HG02610 (cell line): ENCODE measurements around the gene ZFAND2A.
"Not testable (repeated sequence)": the region's sequence is repeated elsewhere in the genome, so short reads cannot be mapped to it uniquely, and the experiment has no call there.

ENCODE experiments used
- ATAC-seq: cut with Tn5 transposase; IDR thresholded peaks from one replicate; pipeline ENCODE4 v1.9.1; 2021; ENCODE audit warnings: mild to moderate bottlenecking, moderate library complexity; ENCODE audit not compliant: unreplicated experiment

The ZFAND2A gene

DNA sequence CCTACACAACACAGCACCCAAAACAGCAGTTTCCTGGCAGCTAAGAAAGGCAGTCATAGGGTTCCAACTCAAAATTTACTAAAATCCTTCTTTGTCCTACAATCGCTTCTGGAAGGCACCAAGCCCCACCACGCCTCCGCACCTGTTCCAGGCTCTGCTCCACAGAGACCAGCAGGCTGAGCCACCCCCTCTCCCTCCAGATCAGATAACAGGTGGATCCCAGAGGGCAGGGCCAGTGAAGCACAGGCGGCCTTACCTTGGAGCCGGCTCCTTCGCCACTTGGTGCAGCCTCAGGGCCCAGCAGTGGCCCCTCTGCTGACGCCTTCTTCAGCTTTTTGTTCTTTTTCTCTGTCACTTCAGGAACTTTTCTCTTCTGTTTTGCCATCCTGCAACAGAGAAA lies 33.0 kb downstream of the ZFAND2A start:
- ATAC-seq, result no peak

DNA sequence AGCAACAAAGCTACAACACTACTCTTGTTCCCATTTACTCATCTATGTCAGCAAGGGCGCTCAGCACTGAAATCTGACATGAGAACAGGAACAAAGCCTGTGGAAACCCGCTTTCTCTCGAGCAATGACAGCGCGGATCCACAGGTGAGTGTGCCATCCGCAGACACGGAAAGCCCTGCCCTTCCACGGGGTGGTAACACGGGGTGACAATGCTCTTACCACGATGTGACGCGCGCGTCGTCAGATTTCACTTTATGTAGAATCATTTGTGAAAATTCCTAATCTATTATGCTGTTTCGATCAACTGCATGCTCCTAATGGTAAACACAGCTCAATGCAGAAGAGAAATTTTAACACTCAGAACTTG lies 34.4 kb downstream of the ZFAND2A start:
- ATAC-seq, result no peak

DNA sequence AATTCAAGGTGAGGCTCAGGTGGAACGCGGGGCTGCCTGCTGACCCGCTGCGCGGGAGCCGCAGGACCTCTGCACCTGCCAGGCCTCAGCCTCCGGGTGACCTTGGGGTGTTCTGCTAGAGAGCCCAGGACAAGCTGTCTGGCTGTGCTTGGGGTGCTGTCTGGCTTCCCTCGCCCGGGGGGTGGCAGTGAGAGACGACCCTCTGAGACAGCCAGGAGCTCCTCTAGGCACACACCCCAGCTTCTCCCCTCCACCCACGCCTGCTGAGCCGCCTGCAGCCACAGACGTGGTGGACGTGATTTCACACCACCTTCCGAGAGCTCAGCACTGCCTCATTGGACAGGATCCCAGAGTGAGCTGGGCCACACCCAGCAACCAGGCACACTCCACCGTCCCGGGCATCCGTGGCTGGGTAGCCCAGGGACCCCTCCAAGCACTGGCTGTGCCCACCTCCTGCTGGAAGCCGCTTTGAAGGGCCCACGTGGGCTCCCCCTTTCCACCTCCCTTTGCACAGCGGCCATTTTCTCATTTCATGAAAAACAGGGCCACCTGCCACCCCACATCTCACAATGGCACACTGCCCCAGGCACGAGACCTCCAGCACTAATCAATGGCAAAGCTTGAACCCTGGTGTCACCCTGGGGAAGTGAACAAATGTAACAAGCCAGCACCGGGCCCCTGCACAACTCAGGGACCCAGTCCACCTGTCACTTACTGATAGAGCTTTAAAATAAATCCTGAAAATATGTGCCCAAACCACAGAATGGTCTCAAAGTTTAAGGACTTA lies 35.0 kb downstream of the ZFAND2A start:
- no peak for ATAC-seq

DNA sequence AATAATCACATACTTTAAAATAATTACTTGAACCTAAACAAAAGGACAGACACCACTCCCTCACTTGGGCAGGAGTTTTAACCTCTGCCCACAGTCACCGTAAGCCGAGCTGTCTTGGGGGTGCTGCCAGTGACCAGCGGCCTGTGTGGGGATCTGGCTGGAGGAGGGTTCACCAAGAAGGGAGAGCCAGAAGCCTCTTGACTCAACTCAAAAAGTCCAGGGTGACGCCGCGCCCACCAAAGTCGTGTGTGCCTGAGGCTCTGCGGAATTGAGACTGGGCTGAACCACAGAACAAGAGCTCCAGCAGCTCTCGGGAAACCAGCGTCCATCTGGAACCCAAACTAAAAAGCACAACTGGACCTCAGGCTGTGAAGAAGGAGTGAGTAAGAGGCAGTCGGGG lies 35.8 kb downstream of the ZFAND2A start:
- no peak for ATAC-seq

DNA sequence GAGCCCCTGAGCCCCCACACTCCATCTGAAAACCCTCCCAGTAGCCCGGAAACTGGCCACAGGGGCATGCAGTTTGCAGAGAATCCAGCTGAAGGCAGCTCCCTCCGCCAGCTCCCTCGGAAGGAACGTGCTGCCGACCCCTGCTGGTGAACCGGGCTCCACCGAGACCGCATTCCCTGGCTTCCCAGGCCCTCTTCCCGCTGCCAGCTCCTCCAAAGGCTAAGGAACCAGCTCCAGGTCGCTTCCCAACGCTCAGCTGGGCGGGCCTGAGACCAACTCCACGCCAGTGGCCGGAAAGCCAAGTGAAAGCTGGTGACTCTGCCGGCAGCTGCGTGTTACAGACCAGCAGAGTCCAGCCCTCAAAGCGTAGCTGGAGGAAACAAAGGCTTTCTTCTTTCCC lies 36.3 kb downstream of the ZFAND2A start:
- no peak for ATAC-seq

DNA sequence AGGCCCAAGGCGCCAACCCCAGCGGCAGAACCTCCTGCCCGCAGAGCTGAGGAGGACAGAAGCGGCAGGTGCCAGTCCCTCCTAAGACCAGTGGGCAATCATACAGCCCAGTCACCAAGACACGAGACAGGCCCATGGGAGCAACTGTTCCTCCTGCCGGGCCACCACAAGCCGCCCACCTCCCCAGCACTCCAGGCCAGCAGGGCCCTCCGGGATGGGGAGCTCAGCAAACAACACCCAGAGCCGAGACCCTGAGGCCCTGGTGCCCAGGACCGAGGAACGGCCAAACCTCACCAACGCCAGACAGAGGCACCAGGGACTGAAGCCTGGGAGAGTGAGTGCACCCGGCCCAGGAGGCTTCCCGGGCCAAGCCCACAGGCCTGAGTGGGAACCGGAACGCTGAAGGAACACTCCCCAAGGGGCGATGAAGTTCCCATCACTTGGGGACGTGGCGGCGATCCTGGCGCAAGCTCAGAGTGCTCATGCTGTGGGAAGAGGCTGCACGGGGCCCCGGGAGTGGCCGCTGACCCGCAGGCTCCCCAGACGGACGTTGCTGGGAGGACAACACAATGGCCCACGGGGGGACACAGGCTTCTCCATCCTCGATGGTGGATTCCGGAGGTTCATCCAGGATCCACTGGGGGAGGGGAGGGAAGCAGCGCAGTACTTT lies 37.0 kb downstream of the ZFAND2A start:
- ATAC-seq, result no peak

DNA sequence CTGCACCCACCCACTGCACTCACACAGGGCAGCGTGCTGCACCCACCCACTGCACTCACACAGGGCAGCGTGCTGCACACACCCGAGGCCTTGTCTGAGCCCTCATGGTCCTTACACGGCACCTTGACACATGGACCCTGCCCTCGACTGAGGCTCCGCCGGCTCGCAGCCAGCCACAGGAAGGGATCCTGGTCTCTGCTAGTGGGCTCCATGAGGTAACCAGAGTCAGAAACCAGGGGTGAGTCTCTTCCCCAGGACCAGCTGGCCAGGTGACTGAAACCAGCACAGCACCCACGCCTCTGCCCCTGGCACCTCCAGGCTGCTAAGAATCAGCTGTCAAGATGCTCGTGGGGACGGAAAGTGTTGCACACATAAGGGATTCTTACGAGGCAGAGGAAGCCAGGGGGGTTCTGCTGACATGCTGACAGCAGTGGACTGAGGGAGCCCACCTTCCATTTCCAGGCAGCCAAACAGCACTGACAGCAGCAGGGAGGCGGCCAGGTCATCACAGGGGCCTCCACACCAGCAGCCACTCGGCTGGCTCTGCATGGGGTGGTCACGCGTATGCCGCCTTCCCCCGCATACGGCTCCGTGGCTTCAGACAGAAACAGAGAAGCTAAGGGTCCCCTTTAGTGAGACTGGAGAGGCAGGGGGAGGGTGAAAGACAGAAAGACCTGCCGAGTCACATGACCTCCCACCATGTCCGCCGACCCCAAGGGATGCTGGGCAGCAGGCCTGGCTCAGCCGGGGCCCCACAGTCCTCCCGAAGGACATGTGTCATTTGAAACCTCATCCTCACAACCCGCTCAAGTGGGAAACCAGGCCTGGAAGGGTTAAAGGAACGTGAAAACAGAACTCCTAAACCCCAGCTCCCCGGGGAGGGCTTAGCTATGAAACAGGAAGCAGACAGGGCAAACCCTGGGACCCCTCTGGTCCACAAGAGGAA lies 37.8 kb downstream of the ZFAND2A start:
- ATAC-seq, result no peak

DNA sequence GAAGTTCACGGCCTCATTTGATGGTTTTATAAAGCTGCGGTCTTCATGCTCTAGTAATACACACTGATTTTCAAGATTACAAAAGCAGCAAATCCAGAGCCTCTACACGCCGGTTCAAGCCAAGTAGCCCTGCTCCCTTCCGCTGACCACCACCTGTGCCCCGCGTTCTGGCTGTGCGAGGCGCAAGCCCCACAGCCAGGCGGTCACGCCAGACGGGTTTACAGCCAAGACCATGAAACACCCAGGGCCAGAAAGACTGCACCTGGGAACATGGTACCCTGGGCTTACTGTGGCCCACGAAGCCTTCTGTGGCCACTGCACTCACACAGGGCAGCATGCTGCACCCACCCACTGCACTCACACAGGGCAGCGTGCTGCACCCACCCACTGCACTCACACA lies 38.5 kb downstream of the ZFAND2A start:
- no peak for ATAC-seq

DNA sequence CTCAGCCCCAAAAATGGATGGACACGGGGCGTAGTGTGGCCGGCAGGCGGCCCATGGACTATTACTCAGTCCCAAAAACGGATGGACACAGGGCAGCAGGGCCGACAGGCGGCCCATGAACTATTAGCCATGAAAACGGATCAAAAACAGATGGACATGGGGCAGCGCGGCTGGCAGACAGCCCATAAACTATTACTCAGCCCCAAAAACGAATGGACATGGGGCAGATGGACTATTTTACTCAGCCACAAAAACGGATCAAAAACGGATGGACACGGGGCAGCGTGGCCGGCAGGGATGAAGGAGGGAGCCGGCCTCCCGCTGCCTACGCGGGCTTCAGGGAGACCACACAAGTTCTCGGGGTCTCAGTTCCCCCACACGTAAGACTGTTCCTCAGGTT lies 39.2 kb downstream of the ZFAND2A start:
- no peak for ATAC-seq

DNA sequence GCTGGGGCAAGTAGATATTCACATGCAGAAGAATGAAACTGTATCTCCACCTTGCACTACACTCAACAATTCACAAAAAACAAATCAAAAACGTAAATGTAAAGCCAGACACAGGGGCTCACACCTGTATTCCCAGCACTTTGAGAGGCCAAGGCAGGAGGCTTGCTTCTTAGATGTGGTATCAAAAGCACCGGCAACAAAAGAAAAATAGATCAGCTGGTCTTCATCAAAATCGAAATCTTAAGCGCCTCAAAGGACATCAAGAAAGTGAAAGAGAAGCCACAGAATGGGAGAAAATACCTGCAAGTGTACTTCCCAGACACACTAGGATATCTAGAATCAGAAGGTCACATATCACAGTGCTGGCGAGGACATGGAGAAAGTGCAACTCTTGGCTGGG lies 40.8 kb downstream of the ZFAND2A start:
- ATAC-seq, result no peak

DNA sequence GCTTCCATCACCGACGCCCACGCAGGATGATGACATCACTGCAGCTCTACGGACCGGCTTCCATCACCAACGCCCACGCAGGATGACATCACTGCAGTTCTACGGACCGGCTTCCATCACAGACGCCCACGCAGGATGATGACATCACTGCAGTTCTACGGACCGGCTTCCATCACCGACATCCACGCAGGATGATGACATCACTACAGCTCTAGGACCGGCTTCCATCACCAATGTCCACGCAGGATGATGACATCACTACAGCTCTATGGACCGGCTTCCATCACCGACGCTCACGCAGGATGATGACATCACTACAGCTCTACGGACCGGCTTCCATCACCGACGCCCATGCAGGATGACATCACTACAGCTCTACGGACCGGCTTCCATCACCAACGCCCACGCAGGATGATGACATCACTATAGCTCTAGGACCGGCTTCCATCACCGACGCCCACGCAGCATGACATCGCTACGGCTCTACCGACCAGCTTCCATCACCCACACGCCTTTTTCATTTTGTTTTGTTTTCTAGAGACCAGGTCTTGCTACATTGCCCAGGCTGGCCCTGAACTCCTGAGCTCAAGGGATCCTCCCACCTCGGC lies 42.6 kb downstream of the ZFAND2A start:
- ATAC-seq, result no peak

DNA sequence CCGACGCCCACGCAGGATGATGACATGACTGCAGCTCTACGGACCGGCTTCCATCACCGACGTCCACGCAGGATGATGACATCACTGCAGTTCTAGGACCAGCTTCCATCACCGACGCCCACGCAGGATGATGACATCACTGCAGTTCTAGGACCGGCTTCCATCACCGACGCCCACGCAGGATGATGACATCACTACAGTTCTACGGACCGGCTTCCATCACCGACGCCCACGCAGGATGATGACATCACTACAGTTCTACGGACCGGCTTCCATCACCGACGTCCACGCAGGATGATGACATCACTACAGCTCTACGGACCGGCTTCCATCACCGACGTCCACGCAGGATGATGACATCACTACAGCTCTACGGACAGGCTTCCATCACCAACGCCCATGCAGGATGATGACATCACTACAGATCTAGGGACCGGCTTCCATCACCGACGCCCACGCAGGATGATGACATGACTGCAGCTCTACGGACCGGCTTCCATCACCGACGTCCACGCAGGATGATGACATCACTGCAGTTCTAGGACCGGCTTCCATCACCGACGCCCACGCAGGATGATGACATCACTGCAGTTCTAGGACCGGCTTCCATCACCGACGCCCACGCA lies 43.5 kb downstream of the ZFAND2A start:
- ATAC-seq, result not testable (repeated sequence)

DNA sequence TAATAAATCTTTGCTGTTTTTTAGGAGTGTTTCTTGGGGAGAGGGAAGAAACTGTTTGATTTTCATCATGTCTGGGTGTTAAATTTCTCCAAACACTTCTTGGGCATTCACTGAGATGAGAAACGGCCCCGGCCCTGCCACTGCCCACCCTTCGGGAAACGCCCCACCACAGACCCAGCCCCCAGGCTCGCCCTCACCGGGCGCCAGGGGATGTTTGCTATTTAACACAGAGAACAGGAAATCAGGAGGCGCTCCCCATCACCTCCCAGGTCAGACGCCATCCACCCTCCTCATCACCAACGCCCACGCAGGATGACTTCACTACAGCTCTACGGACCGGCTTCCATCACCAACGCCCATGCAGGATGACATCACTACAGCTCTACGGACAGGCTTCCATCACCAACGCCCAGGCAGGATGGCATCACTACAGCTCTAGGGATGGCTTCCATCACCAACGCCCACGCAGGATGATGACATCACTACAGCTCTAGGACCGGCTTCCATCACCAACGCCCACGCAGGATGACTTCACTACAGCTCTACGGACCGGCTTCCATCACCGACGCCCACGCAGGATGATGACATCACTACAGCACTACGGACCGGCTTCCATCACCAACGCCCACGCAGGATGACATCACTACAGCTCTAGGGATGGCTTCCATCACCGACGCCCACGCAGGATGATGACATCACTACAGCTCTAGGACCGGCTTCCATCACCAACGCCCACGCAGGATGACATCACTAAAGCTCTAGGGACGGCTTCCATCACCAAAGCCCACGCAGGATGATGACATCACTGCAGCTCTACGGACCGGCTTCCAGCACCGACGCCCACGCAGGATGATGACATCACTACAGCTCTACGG lies 44.6 kb downstream of the ZFAND2A start:
- ATAC-seq, result not testable (repeated sequence)

DNA sequence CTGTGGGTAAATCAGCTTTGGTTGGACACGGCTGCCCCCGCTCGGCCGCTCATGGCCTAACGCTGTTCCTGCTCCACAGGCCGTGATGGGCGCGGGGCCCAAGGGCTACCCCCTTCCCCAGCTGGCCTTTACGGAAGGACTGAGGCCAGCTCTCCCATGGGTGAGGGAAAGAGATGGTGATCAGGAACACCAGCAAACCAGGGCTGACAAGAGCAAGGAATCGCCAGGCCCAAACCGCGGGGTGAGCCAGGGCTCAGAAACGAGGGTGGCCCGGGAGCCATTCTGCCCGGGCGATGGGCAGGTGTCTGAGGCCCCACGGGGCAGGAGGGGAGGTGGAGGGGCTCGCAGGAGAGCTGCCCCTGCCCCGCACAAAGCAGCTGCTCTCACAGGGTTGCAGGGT lies 45.5 kb downstream of the ZFAND2A start:
- ATAC-seq, result no peak

DNA sequence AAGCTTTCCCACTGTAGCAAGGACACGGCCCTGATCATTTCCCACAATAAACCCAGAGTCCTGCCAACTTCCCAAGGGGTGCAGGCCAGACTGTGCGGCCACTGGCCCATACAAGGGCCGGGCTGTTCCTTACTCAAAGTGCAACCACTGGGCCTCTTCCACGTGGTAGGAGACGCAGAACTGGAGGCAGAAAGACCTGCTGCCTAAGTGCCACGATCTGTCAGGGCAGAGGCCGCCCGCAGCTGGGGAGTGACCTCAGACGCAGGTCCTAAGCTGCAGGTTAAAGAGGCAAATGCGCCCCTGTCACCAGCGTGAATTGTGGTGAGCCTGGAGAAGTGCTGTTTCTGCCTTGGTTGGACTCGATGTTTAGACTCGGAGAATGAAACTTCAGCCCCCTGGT lies 45.9 kb downstream of the ZFAND2A start:
- ATAC-seq, result no peak

DNA sequence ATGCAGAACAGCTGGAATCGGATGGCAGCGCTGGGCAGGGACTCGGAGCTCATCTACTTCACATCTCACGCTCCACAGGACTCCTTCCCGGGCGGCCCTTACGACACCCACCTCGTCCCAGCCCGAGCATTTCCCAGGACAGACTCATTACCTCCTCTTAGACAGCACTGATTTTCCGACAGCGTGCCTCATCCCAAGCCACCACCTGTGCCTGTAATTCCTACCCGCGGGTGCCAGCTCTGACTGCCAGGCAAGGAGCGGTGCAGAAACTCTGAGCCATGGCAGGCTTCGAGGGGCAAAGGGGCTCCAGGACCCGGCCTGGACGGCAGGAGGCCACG lies 46.5 kb downstream of the ZFAND2A start:
- no peak for ATAC-seq

DNA sequence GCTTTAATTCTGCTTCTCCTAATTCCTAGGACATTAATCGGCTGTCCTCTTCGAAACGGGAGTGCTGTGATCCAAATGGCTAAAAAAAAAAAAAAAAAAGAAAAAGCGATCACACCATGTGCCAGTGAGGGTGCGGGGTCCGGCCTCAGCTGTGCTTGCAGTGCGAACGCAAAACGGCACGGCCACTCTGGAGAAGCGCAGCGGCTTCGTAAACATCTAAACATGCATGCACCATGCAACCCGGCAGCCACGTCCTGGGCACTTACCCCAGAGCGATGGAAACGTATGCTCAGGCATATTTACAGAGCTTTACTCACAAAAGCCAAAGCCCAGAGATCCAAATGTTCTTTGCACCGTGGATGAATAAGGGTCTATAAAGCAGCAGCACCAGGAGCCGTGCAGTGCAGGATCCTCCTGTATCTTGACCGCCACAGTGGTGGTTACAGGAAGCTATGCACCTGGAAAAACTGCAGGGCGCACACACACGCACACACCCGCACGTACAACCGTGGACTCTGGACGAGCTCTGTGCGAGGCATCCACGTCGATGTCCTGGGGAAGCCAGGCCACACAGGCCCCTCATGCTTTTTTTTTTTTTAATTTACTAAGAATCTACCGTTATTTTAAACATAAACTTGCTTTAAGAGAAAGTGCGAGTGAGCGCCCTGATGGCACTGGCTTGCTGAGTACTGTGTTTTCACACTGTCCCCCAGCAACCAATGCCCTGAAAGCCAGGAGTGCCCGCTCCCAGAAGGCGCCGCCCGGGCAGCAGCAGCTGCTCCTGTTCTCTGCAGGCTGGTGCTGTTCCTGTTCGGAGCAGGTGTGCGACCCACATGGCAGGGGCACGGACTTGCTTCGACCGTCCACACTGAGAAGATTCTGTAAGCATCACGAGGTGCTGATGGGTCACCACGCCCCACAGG lies 47.1 kb downstream of the ZFAND2A start:
- ATAC-seq, result no peak

DNA sequence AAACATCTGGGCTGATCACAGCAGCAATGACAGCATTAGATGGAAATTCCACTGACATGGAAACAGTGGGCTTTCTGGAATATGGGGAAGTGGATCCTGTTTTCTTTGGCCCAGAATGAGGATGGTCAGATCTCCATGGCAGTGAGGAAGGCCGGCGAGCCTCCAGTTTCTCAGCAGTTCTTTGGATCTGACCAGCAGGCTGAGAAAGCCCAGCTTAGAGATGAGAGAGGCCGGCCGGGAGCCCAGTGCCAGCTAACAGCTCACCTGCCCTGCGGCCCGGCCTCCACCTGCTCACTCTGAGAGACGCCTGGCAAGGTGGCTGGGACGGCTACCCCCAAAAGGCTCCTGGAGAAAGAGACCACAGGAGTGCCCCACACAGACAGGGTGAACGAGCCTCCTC lies 47.9 kb downstream of the ZFAND2A start:
- no peak for ATAC-seq

DNA sequence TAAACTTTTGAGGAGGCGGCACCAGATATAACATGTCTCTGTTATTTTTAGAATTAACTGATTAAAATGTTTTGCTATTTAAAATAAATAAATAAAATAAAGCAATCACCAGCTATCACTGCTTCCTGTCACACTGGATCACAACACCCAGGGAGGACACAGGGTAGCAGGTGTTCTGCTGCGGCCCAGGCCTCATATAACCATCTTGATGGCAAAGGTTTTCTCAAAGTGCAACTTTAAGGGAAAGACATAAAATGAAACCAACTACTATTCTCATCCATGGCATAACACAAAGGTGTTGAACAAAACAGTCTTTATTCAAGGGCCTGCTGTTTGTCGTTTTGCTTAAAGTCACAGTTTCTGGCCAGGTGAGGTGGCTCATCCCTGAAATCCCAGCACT lies 48.8 kb downstream of the ZFAND2A start:
- ATAC-seq, result no peak
